HepG2 (cell line): ENCODE measurements around the gene PMFBP1. TPM values are rescaled to one million over a fixed set of nuclear protein-coding genes. Genes with fewer than 3 reads are reported as not detected.

Experiments
- ARID3A ChIP-seq: IDR thresholded peaks from 2 replicates; pipeline ENCODE4 v1.6.1; 2012; ENCODE audit warnings: low read depth, low read length, improper control_type of control experiment
- DR1 ChIP-seq: sonication (generic); formaldehyde crosslinking; IDR thresholded peaks from 2 replicates; pipeline ENCODE4 v1.8.0; 2021; ENCODE audit warnings: mild to moderate bottlenecking, missing genetic modification reagents, inconsistent platforms
- ERF ChIP-seq: IDR thresholded peaks from 2 replicates; pipeline ENCODE4 v1.6.1; 2018; ENCODE audit warnings: missing biosample characterization, missing genetic modification reagents
- HCFC1 ChIP-seq: fragments of 150-350 bp; IDR thresholded peaks from 2 replicates; pipeline ENCODE4 v1.6.1; 2014; ENCODE audit warnings: low read depth, low read length
- ISX ChIP-seq: sonication (generic); formaldehyde crosslinking; conservative IDR thresholded peaks from 2 replicates; pipeline ENCODE4 v1.5.0; 2020; ENCODE audit warnings: missing genetic modification reagents
- KDM4B ChIP-seq: sonication (generic); formaldehyde crosslinking; IDR thresholded peaks from 2 replicates; pipeline ENCODE4 v1.4.0; 2020; ENCODE audit warnings: missing genetic modification reagents
- NR2F1 ChIP-seq, 2 experiments: fragments of 450-650 bp in 1 of 2; formaldehyde crosslinking in 1 of 2; IDR thresholded peaks; 2 replicates each; pipeline versions ENCODE4 v1.5.0 to v1.6.1; 2016 to 2020; ENCODE audit warnings: mild to moderate bottlenecking in 1 of 2, missing compliant biosample characterization in 1 of 2, missing genetic modification reagents in 1 of 2, moderate library complexity in 1 of 2
- NR2F2 ChIP-seq: IDR thresholded peaks from 2 replicates; pipeline ENCODE4 v1.6.1; 2012; ENCODE audit warnings: low read depth, inconsistent platforms, borderline replicate concordance
- PCBP1 ChIP-seq: fragments of 200-400 bp; formaldehyde crosslinking; IDR thresholded peaks from 2 replicates; pipeline ENCODE4 v1.6.1; 2017; ENCODE audit warnings: mild to moderate bottlenecking, low read depth, low read length, borderline replicate concordance
- PLSCR1 ChIP-seq: sonication (generic); formaldehyde crosslinking; IDR thresholded peaks from 2 replicates; pipeline ENCODE4 v1.5.0; 2020; ENCODE audit warnings: missing genetic modification reagents, mild to moderate bottlenecking, borderline replicate concordance
- RARA ChIP-seq: IDR thresholded peaks from 2 replicates; pipeline ENCODE4 v1.6.1; 2016; ENCODE audit warnings: missing genetic modification reagents, missing compliant biosample characterization
- TCF12 ChIP-seq, 2 experiments: fragments of 450-650 bp in 1 of 2; sonication (generic) in 1 of 2; formaldehyde crosslinking in 1 of 2; IDR thresholded peaks; 2 replicates each; pipeline versions ENCODE4 v1.6.1 to v1.8.0; 2017 to 2022; ENCODE audit warnings: antibody characterized with exemption in 1 of 2, mild to moderate bottlenecking in 1 of 2, missing genetic modification reagents in 1 of 2, moderate library complexity in 1 of 2
- TRIM24 ChIP-seq: sonication (generic); formaldehyde crosslinking; IDR thresholded peaks from 2 replicates; pipeline ENCODE4 v1.8.0; 2022; ENCODE audit warnings: mild to moderate bottlenecking, missing genetic modification reagents
- ZBTB37 ChIP-seq: sonication (generic); formaldehyde crosslinking; IDR thresholded peaks from 2 replicates; pipeline ENCODE4 v1.4.0; 2020; ENCODE audit warnings: mild to moderate bottlenecking, missing genetic modification reagents
- ZNF569 ChIP-seq: sonication (generic); formaldehyde crosslinking; IDR thresholded peaks from 2 replicates; pipeline ENCODE4 v1.5.0; 2020; ENCODE audit warnings: mild to moderate bottlenecking, missing genetic modification reagents, moderate library complexity, borderline replicate concordance
- polyA plus RNA-seq, 8 experiments: library from polyadenylated mRNA; depleted of rRNA in 3 of 8; stranded (reverse) in 7 of 8; unstranded in 1 of 8; fragments of >200 nt; fragmentation: Illumina TruSeq in 4 of 8; extraction: Trizol in 4 of 8; gene quantifications; 2 replicates each; pipeline versions ENCODE4 v1.2.1 to v1.2.3, GENCODE V29; 2011 to 2016; ENCODE audit warnings: low read depth in 4 of 8, missing spikeins in 1 of 8, mixed read lengths in 1 of 8; ENCODE audit not compliant: insufficient read depth in 1 of 8
- total RNA-seq, 5 experiments: library from RNA; depleted of rRNA; stranded (reverse); fragments of >200 nt; fragmentation: Illumina TruSeq; extraction: Trizol; gene quantifications; 2 replicates each; pipeline ENCODE4 v1.2.3, GENCODE V29; 2016; ENCODE audit warnings: low read depth in 1 of 5
- TF ChIP-seq, protein P1 (sequence below): sonication (generic); formaldehyde crosslinking; IDR thresholded peaks from 2 replicates; pipeline ENCODE4 v1.4.0; 2020; ENCODE audit warnings: low read depth, missing genetic modification reagents

Gene PMFBP1
- total and polyA plus RNA-seq, 2 of the 13 experiments (the other 11 are each of a cell fraction or from before 2014, with no cell fraction given): 1.9 to 3.8 TPM

DNA sequence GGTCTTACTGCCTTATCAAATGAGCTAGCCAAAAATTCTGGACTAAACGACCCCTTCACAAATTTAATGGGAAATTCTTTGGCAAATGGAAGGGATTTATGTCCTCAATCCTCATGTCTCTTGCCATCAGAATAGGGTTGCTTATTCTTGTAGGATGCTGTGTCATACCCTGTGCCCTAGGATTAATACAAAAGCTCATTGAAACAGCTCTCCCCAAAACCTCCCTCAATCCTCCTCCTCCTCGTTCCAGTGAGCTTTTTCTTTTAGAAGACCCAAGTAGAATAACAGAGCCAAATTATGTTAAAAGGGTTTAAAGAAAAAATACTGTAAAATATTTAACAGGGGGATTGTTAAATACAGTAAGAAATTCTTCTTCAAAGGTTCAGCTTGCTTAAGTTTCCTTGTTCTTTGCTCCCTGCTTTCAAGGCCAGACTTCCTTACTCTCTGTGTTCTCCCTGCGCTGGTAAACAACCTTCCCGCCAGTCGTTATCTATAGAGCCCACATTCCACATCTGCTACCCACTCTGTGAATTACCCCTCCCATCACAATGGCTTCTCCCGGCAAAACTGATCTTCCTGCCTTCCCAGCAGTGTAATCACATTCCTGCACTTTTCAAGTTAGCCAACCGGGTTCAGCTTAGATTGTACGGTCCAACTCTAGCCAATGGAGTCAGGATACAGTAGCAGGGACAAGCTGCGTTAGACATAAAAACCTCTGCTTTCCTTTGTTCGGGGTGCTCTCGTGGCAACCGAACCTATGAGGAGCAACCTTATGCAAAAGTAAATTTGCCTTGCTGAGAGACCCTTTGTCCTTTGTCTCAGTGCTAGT, 99.2 kb downstream of the PMFBP1 start (continued):
- TF ChIP-seq ARID3A: peak; percentile 90
- no peak for TF ChIP-seq KDM4B (CRISPR knock-in tag)
- peak; percentile 70; the same call in 1 of the 2 replicates for TF ChIP-seq DR1 (CRISPR knock-in tag)
- TF ChIP-seq ERF (CRISPR knock-in tag): peak; percentile 42; the same call in 1 of the 2 replicates
- TF ChIP-seq RARA (CRISPR knock-in tag): peak; percentile 62; the same call in 1 of the 2 replicates
- TF ChIP-seq NR2F2: no peak
- no peak for TF ChIP-seq PLSCR1
- TF ChIP-seq, protein P1, sequence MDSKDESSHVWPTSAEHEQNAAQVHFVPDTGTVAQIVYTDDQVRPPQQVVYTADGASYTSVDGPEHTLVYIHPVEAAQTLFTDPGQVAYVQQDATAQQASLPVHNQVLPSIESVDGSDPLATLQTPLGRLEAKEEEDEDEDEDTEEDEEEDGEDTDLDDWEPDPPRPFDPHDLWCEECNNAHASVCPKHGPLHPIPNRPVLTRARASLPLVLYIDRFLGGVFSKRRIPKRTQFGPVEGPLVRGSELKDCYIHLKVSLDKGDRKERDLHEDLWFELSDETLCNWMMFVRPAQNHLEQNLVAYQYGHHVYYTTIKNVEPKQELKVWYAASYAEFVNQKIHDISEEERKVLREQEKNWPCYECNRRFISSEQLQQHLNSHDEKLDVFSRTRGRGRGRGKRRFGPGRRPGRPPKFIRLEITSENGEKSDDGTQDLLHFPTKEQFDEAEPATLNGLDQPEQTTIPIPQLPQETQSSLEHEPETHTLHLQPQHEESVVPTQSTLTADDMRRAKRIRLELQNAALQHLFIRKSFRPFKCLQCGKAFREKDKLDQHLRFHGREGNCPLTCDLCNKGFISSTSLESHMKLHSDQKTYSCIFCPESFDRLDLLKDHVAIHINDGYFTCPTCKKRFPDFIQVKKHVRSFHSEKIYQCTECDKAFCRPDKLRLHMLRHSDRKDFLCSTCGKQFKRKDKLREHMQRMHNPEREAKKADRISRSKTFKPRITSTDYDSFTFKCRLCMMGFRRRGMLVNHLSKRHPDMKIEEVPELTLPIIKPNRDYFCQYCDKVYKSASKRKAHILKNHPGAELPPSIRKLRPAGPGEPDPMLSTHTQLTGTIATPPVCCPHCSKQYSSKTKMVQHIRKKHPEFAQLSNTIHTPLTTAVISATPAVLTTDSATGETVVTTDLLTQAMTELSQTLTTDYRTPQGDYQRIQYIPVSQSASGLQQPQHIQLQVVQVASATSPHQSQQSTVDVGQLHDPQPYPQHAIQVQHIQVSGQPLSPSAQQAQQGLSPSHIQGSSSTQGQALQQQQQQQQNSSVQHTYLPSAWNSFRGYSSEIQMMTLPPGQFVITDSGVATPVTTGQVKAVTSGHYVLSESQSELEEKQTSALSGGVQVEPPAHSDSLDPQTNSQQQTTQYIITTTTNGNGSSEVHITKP (CRISPR knock-in tag): peak; percentile 96
- TF ChIP-seq TCF12 (IDR thresholded peaks at IDR 0.05): no peak
- no peak for TF ChIP-seq TCF12 (CRISPR knock-in tag; IDR thresholded peaks at IDR 0.05)
- TF ChIP-seq ZNF569 (CRISPR knock-in tag): no peak
- no peak for TF ChIP-seq PCBP1
- no peak for TF ChIP-seq ISX (CRISPR knock-in tag)
- no peak for TF ChIP-seq TRIM24
- TF ChIP-seq NR2F1 (CRISPR knock-in tag; IDR thresholded peaks at IDR 0.05): no peak
- TF ChIP-seq HCFC1: no peak
- TF ChIP-seq ZBTB37 (CRISPR knock-in tag): no peak
